Stomach smooth muscle (tissue), 2 donors: Measurements from ENCODE around the gene CHKB.
A peak's percentile ranks its signal among the peaks of the same experiment; 100 is the strongest.
"Not testable (repeated sequence)": the region's sequence is repeated elsewhere in the genome, so short reads cannot be mapped to it uniquely, and the experiment has no call there.

Experiments used
- H3K27ac ChIP-seq: one replicate; pipeline ENCODE4 v1.7.0; 2013; ENCODE audit warnings: mild to moderate bottlenecking, low read length, inconsistent platforms
- H3K27me3 ChIP-seq, 2 donors: one replicate each; pipeline ENCODE4 v1.7.0; 2013; ENCODE audit warnings: low read length in 2 of 2; ENCODE audit not compliant: insufficient read depth in 2 of 2, control insufficient read depth in 1 of 2
- H3K36me3 ChIP-seq, 2 donors: one replicate each; pipeline ENCODE4 v1.7.0; 2013; ENCODE audit warnings: low read length in 2 of 2; ENCODE audit not compliant: control insufficient read depth in 2 of 2, insufficient read depth in 2 of 2
- H3K4me1 ChIP-seq: one replicate; pipeline ENCODE4 v1.7.0; 2013; ENCODE audit warnings: low read length; ENCODE audit not compliant: control insufficient read depth, insufficient read depth
- H3K4me3 ChIP-seq, 2 donors: one replicate each; pipeline ENCODE4 v1.7.0; 2013; ENCODE audit warnings: low read length in 2 of 2
- H3K9ac ChIP-seq, 2 donors: one replicate each; pipeline ENCODE4 v1.7.0; 2013; ENCODE audit warnings: low read length in 2 of 2, mild to moderate bottlenecking in 1 of 2
- H3K9me3 ChIP-seq, 2 donors: one replicate each; pipeline ENCODE4 v1.7.0; 2013; ENCODE audit warnings: low read length in 2 of 2; ENCODE audit not compliant: control insufficient read depth in 2 of 2
- donor health status: healthy.
- donor health status: Pancreatic carcinoma.

CHKB gene

DNA sequence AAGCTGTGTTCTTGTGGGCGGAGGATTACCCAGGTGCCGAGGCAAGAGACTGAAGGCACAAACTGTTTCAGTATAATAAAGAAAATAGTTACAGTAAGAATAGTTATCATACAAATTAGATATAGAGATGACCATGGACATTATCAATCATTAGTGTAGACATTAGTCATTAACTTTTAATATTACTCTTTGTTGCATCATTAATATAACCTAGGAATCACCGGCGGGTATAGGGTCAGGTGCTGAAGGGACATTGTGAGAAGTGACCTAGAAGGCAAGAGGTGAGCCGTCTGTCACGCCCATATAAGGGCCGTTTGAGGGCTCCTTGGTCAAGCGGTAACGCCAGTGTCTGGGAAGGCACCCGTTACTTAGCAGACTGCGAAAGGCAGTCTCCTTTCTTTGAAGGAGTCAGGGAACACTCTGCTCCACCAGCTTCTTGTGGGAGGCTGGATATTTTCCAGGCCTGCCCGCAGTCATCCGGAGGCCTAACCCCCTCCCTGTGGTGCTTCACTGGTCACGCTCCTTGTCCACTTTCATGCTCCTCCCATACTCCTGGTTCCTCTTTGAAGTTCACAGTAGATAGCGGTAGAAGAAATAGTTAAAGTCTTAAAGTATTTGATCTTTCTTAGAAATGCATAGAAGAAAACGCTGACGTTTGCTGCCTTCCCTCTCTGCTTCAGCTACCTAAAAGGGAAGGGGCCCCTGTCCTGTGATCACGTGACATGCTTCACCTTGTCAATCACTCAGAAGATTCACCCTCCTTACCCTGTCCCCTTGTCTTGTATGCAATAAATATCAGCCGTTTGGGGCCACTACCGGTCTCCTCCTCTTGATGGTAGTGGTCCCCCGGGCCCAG, 48.6 kb downstream of the CHKB start:
- peaks cover 32% of the 10 kb centered on the region for H3K4me1 ChIP-seq
- H3K9me3 ChIP-seq, H3K36me3 ChIP-seq, H3K9ac ChIP-seq, H3K4me3 ChIP-seq, H3K27ac ChIP-seq: not testable (repeated sequence)
- peaks cover 21 to 69% of the 10 kb centered on the region in 2 donors for H3K27me3 ChIP-seq

DNA sequence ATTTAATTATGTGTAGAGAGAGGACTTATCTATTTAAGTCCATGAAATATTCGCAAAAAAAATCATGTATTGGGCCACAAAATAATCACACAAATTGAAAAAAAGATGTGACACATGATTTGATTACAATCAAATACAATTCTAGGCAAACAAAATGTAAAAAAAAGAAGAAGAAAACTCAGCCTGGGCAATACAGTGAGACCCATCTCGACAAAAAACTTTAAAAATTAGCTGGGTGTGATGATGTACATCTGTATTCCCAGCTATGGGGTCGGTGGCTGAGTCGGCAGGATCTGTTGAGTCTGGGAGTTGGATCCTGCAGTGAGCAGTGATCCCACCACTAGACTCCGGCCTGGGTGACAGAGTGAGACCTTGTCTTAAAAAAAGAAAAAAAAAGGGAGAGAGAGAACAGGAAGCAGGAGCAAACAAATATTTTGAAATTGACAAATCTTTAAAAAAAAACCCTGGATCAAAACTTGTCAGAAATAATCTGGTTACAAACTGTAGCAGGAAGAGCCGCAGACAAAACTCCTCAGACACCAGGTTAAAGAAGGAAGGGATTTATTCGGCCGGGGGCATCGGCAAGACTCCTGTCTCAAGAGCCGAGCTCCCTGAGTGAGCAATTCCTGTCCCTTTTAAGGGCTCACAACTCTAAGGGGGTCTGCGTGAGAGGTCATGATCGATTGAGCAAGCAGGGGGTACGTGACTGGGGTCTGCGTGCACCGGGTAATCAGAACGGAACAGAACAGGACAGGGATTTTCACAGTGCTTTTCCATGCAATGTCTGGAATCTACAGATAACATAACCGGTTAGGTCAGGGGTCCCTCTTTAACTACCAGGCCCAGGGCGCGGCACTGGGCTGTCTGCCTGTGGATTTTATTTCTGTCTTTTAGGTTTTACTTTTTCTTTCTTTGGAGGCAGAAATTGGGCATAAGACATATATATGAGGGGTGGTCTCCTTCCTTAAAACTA, 49.5 kb downstream of the CHKB start:
- H3K27me3 ChIP-seq, result peaks cover 19 to 70% of the 10 kb centered on the region in 2 donors
- no peaks in the 10 kb centered on the region for H3K9me3 ChIP-seq
- no peaks in the 10 kb centered on the region for H3K36me3 ChIP-seq
- H3K4me1 ChIP-seq, result peaks cover 32% of the 10 kb centered on the region
- H3K27ac ChIP-seq, result peak overlapping the region; percentile 71
- no peak overlapping the region for H3K9ac ChIP-seq
- no peak overlapping the region for H3K4me3 ChIP-seq

DNA sequence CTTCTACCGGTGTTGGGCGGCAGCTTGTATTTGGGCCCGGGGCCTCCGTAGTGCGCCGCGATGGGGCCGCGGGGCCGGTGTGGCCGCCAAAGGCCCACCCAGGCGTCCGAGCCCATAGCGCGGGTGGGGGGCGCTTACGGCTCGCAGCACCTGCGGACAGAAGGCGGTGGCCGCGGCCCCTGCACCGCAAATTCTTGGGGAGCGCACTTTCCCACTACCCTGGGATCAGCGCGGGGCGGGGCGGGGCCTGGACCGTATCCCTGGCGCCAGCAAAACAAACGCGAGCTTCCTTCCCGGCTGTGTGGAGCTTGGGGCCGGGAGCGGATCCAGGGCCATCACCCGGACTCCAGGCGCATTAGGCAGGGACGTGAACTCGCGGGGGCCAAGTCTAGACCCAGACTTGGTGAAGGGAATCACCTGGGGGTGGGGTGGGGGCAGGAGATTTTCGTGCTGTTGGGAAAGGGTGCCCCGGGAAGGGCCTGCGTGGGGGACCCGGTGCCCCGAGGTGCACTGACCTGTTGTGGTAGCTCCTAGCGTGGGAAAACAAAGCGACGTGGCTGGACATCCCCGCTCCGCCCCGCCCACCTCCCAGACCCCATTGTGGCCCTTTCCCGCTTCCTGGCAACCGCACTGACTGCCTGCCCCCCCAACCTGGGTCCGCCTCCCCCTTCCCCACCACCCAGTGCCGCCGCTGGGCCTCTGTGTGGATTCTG, 50.5 kb downstream of the CHKB start:
- H3K9me3 ChIP-seq, result no peaks in the 10 kb centered on the region
- H3K27ac ChIP-seq, result peak overlapping the region; percentile 71
- H3K4me3 ChIP-seq, result peak overlapping the region; percentile 55 to 68
- H3K36me3 ChIP-seq, result no peaks in the 10 kb centered on the region
- peak overlapping the region in 1 of 2 donors; percentile 74 for H3K9ac ChIP-seq
- peaks cover 19 to 66% of the 10 kb centered on the region in 2 donors for H3K27me3 ChIP-seq
- peaks cover 37% of the 10 kb centered on the region for H3K4me1 ChIP-seq

- Histone ChIP-seq H3K4me1 (peaks cover 42% of the 10 kb centered on the region), H3K36me3 (no peaks in the 10 kb centered on the region), H3K9ac (peak overlapping the region; percentile 58 to 74), H3K27ac (peak overlapping the region; percentile 71), H3K4me3 (peak overlapping the region; percentile 55 to 68), H3K9me3 (no peaks in the 10 kb centered on the region), H3K27me3 (peaks cover 19 to 66% of the 10 kb centered on the region in 2 donors)
Measured at GRCh38 chr22:50531546-50531961, 51.1 kb downstream of the CHKB start.

DNA sequence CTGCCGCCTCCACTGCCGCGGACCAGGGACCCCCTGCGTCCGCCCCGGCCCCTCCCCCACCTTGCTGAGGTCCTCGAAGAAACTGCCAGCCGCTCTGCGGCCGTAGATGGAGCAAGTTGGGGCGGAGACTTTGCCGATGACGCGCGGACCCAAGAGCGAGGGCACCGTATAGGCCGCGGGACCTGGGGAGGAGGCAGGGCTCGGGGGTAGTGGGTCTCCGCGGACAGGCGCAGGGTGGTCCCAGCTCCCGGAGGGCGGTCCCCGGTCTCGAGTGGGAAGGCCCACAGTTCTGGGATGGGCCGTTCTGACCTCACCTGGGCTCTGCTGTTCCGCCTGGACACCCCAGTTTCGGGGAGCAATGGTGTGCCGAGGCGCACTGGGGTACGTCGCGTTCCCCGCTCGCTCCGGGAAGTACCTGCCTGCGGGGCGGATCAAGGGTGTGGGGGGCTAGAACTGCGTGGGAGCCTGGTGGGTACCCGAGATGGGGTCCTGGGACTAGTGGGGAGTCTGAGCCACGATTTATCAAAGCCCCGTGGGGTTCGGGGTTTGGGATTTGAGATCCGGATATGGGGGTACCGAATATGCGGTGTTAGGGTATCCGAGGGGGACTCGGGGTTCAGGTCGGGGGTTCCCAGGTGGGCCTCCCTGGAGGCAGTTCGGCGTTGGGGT, 51.6 kb downstream of the CHKB start:
- Histone ChIP-seq H3K9me3 (no peaks in the 10 kb centered on the region), H3K36me3 (no peaks in the 10 kb centered on the region), H3K4me3 (peak overlapping the region; percentile 55 to 68), H3K27ac (peak overlapping the region; percentile 71), H3K4me1 (peaks cover 46% of the 10 kb centered on the region), H3K9ac (peak overlapping the region; percentile 58 to 74), H3K27me3 (peaks cover 15 to 64% of the 10 kb centered on the region in 2 donors)

DNA sequence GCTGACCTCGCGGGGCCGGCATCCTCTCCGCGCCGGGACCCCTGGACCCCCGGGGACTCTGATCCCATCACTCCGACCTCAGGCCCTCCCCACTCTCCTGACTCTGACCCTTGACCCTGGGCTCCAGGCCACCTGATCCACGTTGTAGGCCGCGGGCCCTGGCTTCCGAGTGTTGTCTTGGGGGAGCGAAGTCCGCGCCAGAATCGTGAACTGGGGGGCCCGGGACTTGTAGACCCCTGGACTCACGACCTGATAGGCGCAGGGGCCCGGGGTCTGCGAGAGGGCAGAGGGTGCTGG, 52.1 kb downstream of the CHKB start:
- peak overlapping the region in 1 of 2 donors; percentile 68 for H3K4me3 ChIP-seq
- peak overlapping the region; percentile 71 for H3K27ac ChIP-seq
- H3K9me3 ChIP-seq, result no peaks in the 10 kb centered on the region
- H3K36me3 ChIP-seq, result no peaks in the 10 kb centered on the region
- peaks cover 15 to 62% of the 10 kb centered on the region in 2 donors for H3K27me3 ChIP-seq
- peaks cover 46% of the 10 kb centered on the region for H3K4me1 ChIP-seq
- peak overlapping the region; percentile 55 to 74 for H3K9ac ChIP-seq

GRCh38 chr22:50529897-50530579, 52.6 kb downstream of the CHKB start, which contains the start of gene TYMP:
TYMP (minus strand) TSS chr22:50530012; CDS start chr22:50529709, 303 bp downstream.
- Histone ChIP-seq H3K9ac (peak within 1 kb of the TSS; percentile 55 to 74), H3K4me3 (peak within 1 kb of the TSS; percentile 55 to 68), H3K4me1 (peaks cover 50% of the 10 kb centered on the region), H3K36me3 (no peaks in the 10 kb centered on the region), H3K27ac (peak within 1 kb of the TSS; percentile 71), H3K27me3 (peaks cover 15 to 59% of the 10 kb centered on the region in 2 donors), H3K9me3 (no peaks in the 10 kb centered on the region)

DNA sequence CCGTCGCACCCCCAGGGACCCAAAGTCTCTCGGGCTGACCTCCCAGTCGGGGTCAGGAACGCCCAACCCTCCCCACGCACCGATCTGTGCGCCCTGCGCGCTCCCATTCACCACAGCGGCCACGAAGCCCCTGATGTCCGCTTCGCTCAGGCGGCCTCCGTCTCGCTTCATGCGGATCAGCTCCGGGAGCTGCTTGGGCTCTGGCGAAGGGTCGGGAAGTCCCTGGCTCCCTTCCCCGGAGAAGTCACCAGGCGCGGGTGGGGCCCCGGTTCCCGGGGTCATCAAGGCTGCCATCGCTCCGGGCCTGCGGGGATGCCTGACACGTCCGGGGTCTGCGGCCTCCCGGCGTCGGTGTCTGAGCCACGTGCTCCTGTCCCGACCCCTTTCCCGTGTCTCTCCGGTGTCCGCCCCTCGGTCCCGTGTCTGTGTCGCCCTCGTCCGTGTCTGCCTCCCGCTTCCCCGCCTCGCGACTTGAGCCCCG, 53.2 kb downstream of the CHKB start:
- Histone ChIP-seq H3K27me3 (peaks cover 15 to 56% of the 10 kb centered on the region in 2 donors), H3K9ac (peak overlapping the region; percentile 13 to 14), H3K4me1 (peaks cover 55% of the 10 kb centered on the region)

More for the DNA sequence above, 53.2 kb downstream of the CHKB start:
- peak overlapping the region; percentile 4 to 68 for H3K4me3 ChIP-seq
- no peaks in the 10 kb centered on the region for H3K9me3 ChIP-seq
- peak overlapping the region; percentile 37 for H3K27ac ChIP-seq
- H3K36me3 ChIP-seq, result no peaks in the 10 kb centered on the region
